ENCODE results near the gene USP3.

DNA sequence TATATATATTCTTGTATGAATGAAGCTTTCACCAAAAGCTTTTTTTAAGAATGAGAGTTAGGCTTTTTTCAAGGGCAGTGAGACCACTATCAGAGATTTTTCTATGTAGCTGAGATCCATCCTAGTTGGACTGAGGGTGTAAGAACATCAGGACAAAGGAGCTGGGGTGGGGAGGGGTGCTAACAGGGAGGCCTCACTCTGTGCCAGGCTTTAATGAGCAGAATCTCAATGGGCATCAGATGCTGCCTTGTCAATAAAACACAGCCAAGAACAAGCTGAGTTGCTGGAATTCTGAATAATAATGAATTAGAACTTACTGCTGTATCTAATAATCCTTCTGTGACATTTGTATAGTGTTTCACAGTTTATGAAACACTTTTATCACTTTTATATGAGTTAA is 41.4 kb upstream of the USP3 start:
- TF ChIP-seq, protein P1, sequence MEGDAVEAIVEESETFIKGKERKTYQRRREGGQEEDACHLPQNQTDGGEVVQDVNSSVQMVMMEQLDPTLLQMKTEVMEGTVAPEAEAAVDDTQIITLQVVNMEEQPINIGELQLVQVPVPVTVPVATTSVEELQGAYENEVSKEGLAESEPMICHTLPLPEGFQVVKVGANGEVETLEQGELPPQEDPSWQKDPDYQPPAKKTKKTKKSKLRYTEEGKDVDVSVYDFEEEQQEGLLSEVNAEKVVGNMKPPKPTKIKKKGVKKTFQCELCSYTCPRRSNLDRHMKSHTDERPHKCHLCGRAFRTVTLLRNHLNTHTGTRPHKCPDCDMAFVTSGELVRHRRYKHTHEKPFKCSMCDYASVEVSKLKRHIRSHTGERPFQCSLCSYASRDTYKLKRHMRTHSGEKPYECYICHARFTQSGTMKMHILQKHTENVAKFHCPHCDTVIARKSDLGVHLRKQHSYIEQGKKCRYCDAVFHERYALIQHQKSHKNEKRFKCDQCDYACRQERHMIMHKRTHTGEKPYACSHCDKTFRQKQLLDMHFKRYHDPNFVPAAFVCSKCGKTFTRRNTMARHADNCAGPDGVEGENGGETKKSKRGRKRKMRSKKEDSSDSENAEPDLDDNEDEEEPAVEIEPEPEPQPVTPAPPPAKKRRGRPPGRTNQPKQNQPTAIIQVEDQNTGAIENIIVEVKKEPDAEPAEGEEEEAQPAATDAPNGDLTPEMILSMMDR (IDR thresholded peaks at IDR 0.05), result no peak
- TF ChIP-seq POLR2A (IDR thresholded peaks at IDR 0.05), result no peak

Measured in gastroesophageal sphincter (tissue), 3 donors.